ENCODE data around the gene RIMBP3C.
"Not testable (repeated sequence)": the region's sequence is repeated elsewhere in the genome, so short reads cannot be mapped to it uniquely, and the experiment has no call there.

Gene RIMBP3C

GRCh38 chr22:21551361-21551760 is at the start of gene RIMBP3C:
TSS of gene RIMBP3C (minus strand) at chr22:21551461. CDS start at chr22:21550976, 485 bp downstream.
- DNase-seq, result not testable (repeated sequence)

- no peak for DNase-seq
These were observed 48.0 kb upstream of the RIMBP3C start for GRCh38 chr22:21599053-21599893.

GRCh38 chr22:21598302-21598701 is 47.0 kb upstream of the RIMBP3C start:
- DNase-seq, result no peak

- DNase-seq, result not testable (repeated sequence)
These were observed 45.3 kb upstream of the RIMBP3C start for GRCh38 chr22:21596356-21597135.

GRCh38 chr22:21594865-21595452 is 43.7 kb upstream of the RIMBP3C start:
- DNase-seq, result no peak

GRCh38 chr22:21593406-21594232 is 42.4 kb upstream of the RIMBP3C start:
- DNase-seq, result no peak

- no peak for DNase-seq
These were observed 41.2 kb upstream of the RIMBP3C start for GRCh38 chr22:21592422-21592821.

- no peak for DNase-seq
These were observed 40.4 kb upstream of the RIMBP3C start for GRCh38 chr22:21591695-21592094.

GRCh38 chr22:21590809-21591641 is 39.8 kb upstream of the RIMBP3C start:
- no peak for DNase-seq

- DNase-seq, result no peak
These were observed 38.1 kb upstream of the RIMBP3C start for GRCh38 chr22:21589396-21589795.

GRCh38 chr22:21587803-21588611 is 36.7 kb upstream of the RIMBP3C start:
- peak; percentile 54 to 75 for DNase-seq

- no peak for DNase-seq
These were observed 34.1 kb upstream of the RIMBP3C start for GRCh38 chr22:21585389-21585788.

GRCh38 chr22:21582801-21583740 is 31.8 kb upstream of the RIMBP3C start:
- DNase-seq, result no peak

- DNase-seq, result not testable (repeated sequence)
These were observed 29.9 kb upstream of the RIMBP3C start for GRCh38 chr22:21581009-21581713.

GRCh38 chr22:21580623-21581007 is 29.4 kb upstream of the RIMBP3C start:
- DNase-seq, result not testable (repeated sequence)

GRCh38 chr22:21579474-21579851 is 28.2 kb upstream of the RIMBP3C start:
- DNase-seq, result peak in 1 of 2 donors; percentile 24

- no peak for DNase-seq
These were observed 22.7 kb upstream of the RIMBP3C start for GRCh38 chr22:21573750-21574494.

GRCh38 chr22:21573293-21573734 is 22.1 kb upstream of the RIMBP3C start:
- DNase-seq, result no peak
